WERI-Rb-1 (cell line): ENCODE measurements around the gene HNRNPC.

Experiments
- DNase-seq: peaks from one replicate; pipeline ENCODE4 v3.0.0-alpha.2; 2020
- H3K27ac ChIP-seq: fragments of 250-450 bp; sonication (Bioruptor Pico); 2 replicates; pipeline ENCODE4 v1.5.1; 2020; ENCODE audit warnings: mild to moderate bottlenecking, moderate library complexity
- H3K27me3 ChIP-seq: fragments of 250-450 bp; sonication (Bioruptor Pico); 2 replicates; pipeline ENCODE4 v1.5.1; 2021; ENCODE audit warnings: mild to moderate bottlenecking, low read depth, moderate library complexity; ENCODE audit not compliant: insufficient read depth, severe bottlenecking
- H3K36me3 ChIP-seq: fragments of 250-450 bp; sonication (Bioruptor Pico); 2 replicates; pipeline ENCODE4 v1.5.1; 2020; ENCODE audit warnings: mild to moderate bottlenecking, moderate library complexity
- H3K4me3 ChIP-seq: 2 replicates; pipeline ENCODE4 v1.5.1; 2011; ENCODE audit warnings: low read depth, mild to moderate bottlenecking, control low read depth, low read length
- H3K9me3 ChIP-seq: fragments of 250-450 bp; sonication (Bioruptor Pico); 2 replicates; pipeline ENCODE4 v1.5.1; 2021; ENCODE audit warnings: mild to moderate bottlenecking, moderate library complexity; ENCODE audit not compliant: severe bottlenecking
- CTCF ChIP-seq: IDR thresholded peaks from 2 replicates; pipeline ENCODE4 v1.5.1; 2011; ENCODE audit warnings: low read depth, mild to moderate bottlenecking, control low read depth, inconsistent platforms, low read length

Gene HNRNPC

DNA sequence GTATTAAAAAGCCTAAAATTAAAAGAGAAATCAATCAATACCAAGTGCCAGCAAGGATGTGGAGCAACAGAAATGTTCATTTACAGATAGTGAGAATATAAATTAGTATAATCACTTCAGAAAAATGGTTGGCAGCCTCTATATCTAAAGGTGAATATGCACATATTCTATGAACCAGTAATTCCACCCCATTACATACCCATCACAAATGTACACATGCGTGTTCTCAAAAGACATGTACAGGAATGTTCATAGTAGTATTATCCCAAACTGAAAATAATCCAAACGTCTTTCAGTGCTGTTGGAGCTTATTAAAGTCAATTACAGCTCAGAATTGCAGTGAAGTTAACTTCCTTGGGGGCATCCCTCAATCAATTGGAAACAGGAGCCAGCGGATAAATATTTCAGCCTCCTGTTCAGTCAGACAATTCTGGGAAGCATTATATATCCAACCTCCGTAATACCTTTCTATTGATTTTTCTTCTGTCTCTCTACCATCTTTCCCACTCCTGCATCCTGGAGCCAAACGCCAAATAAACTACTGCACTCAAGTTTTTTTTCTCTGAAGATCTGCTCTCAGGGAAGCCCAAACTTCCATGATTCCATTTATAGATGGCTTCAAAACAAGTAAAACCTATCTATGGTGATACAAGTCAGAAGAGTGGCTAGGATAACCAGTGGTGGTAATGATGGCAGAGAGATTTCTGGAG, 68.3 kb downstream of the HNRNPC start:
- H3K27me3 ChIP-seq = no peaks in the 10 kb centered on the region
- H3K27ac ChIP-seq = no peak overlapping the region
- H3K36me3 ChIP-seq = peaks cover 25% of the 10 kb centered on the region
- no peak overlapping the region for H3K4me3 ChIP-seq
- DNase-seq = no peak
- peaks cover 8% of the 10 kb centered on the region for H3K9me3 ChIP-seq
- no peak for TF ChIP-seq CTCF

DNA sequence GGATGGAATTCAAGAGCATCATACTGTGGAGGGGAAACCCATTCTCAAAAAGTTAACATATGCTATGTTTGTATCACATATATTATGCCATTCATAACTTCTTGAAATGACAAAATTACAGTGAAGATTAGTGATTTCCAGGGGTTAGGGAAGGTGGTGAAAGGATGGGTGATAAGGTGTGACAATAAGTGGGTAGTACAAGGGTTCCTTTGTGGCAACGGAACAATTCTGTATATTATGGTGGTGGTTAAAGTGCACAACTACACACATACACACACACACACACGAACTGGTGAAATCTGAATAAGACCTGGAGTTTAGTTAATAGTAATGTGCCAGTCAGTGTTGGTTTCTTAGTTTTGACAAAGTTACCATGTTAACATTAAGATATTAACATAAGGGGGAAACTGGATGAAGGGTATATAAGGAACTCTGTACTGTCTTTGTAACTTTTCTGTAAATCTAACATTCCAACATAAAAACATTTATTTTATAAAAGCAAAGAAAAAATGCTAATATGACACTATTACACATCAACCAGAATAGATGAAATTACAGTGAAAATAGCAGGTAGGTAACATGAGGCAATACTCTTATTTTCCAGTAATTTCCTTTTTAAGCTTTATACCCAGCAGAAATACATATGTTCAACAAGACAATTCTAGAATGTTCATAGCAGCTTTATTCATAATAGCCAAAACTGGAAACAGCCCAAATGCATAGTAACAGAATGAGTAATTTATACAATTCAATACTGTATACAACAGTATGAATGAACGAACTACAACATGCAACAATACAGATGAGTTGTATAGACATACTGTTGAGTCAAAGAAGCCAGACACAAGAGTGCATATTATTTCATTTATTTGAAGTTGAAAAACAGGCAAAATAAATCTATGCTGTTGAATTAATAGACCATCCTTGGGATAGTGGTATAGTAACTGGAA, 69.4 kb downstream of the HNRNPC start:
- peaks cover 8% of the 10 kb centered on the region for H3K9me3 ChIP-seq
- no peaks in the 10 kb centered on the region for H3K27me3 ChIP-seq
- H3K4me3 ChIP-seq = no peak overlapping the region
- TF ChIP-seq CTCF = no peak
- DNase-seq = no peak
- H3K36me3 ChIP-seq = peaks cover 15% of the 10 kb centered on the region
- no peak overlapping the region for H3K27ac ChIP-seq

DNA sequence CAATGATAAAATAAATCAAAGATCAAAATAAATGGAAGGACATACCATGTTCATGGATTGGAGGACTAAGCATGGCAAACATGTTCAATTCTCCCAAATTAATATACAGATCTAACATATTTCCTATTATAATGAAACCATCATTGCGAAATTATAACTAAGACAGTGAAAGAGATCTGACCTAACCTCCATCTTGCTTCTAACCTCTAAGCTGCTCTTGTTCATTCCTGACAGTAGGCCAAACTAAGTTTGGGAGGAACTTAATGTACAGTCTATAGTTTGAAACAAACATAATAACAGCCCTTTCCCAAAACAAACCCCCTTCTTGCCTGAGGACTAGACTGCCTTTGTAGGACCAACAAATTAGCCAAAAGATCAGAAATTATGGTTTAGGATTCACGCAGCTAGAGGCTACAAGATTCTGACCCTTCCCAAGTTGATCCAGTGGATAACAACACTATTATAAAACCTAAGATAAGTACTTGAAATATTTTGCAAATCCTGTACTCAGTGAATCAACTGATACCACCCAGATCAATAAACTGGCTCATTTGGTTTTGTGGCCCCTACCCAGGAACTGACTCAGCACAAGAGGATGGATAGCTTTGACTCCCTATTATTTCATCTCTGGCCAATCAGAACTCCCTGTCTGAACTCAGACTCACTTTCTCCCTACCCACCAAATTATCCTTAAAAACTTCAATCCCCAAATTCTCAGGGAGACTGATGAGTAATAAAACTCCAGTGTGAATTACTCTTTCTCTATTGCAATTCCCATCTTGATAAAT, 71.6 kb downstream of the HNRNPC start:
- DNase-seq = no peak

DNA sequence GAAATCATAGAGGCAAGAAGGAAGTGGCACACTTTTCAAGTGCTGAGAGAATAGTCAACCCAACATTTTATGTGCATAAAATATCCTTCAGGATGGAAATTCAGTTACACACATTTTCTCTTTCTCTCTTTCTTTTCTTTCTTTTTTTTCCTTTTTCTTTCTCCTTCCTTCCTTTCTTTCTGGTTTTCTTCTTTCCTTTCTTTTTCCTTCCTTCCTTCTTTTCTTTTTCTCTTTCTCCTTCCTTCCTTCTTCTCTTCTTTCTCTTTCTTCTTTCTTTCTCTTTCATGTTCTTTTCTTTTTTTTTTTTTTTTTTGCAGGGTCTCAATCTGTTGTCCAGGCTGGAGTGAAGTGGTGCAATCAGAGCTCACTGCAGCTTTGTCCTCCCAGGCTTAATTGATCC, 74.6 kb downstream of the HNRNPC start:
- no peak for TF ChIP-seq CTCF
- no peak for DNase-seq

More for the DNA sequence above, 71.6 kb downstream of the HNRNPC start:
- no peaks in the 10 kb centered on the region; the same call in 1 of the 2 replicates for H3K36me3 ChIP-seq
- no peak overlapping the region for H3K27ac ChIP-seq
- TF ChIP-seq CTCF = no peak
- no peak overlapping the region for H3K4me3 ChIP-seq
- no peaks in the 10 kb centered on the region for H3K27me3 ChIP-seq
- H3K9me3 ChIP-seq = peaks cover 8% of the 10 kb centered on the region

DNA sequence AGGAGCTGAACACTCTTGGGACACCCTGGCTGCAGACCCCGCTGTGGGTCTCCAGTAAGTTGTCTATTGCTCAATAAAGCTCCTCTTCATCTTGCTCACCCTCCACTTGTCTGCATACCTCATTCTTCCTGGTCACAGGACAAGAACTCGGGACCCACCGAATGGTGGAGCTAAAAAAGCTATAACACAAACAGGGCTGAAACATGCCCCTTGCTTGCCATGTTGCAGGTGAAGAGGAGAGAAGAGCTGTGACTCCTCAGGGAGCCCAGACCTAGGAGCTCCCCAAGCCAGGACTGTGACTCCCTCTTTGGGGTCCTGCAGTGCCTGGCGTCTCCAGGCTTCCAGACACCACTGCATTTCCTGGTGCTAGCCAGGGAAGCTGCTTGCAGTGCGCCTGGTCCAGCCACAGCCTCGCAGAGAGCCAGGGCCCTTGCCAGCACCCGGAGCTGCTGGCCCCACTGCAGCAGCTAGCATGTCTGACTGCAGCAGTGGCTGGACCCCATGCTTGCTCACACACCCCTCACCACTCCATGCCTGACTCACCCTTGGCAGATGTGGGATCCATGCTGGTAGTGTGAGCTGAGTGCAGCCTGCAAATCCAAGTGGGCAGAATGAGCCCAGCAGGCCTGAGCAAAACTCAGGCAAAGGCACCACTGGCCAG, 76.2 kb downstream of the HNRNPC start:
- H3K27ac ChIP-seq = no peak overlapping the region
- no peak for TF ChIP-seq CTCF
- DNase-seq = no peak

More for the DNA sequence above, 74.6 kb downstream of the HNRNPC start:
- peaks cover 8% of the 10 kb centered on the region for H3K9me3 ChIP-seq
- no peak overlapping the region for H3K27ac ChIP-seq
- no peak overlapping the region for H3K4me3 ChIP-seq
- no peaks in the 10 kb centered on the region for H3K27me3 ChIP-seq
- no peaks in the 10 kb centered on the region for H3K36me3 ChIP-seq

More for the DNA sequence above, 76.2 kb downstream of the HNRNPC start:
- Histone ChIP-seq H3K9me3 (peaks cover 11% of the 10 kb centered on the region), H3K4me3 (no peak overlapping the region), H3K36me3 (no peaks in the 10 kb centered on the region), H3K27me3 (no peaks in the 10 kb centered on the region)
